HL-60 (cell line): ENCODE results near the gene SPATA3.

ENCODE experiments used
- DNase-seq, 2 experiments: peaks; one replicate each; pipeline ENCODE4 v3.0.0-alpha.2; 2010 to 2020; ENCODE audit warnings: low read depth in 1 of 2, low spot score in 1 of 2
- H3K27ac ChIP-seq: fragments of 250-450 bp; sonication (Bioruptor Pico); replicated peaks from 2 replicates; pipeline ENCODE4 v1.5.1; 2020; ENCODE audit warnings: mild to moderate bottlenecking, moderate library complexity
- H3K27me3 ChIP-seq: fragments of 250-450 bp; sonication (Bioruptor Pico); 2 replicates; pipeline ENCODE4 v1.5.1; 2021; ENCODE audit warnings: mild to moderate bottlenecking, moderate library complexity; ENCODE audit not compliant: insufficient read depth, poor library complexity, severe bottlenecking
- H3K4me3 ChIP-seq: replicated peaks from 2 replicates; pipeline ENCODE4 v1.5.1; 2011; ENCODE audit warnings: mild to moderate bottlenecking, control low read depth, low read length; ENCODE audit not compliant: insufficient read depth
- CTCF ChIP-seq: IDR thresholded peaks from one replicate; pipeline ENCODE4 v1.5.1; 2011; ENCODE audit warnings: low read length, control low read depth, inconsistent platforms; ENCODE audit not compliant: insufficient read depth
- GABPA ChIP-seq: IDR thresholded peaks from 2 replicates; pipeline ENCODE4 v1.6.1; 2012; ENCODE audit warnings: low read depth
- POLR2AphosphoS5 ChIP-seq: IDR thresholded peaks from 2 replicates; pipeline ENCODE4 v1.6.1; 2012; ENCODE audit warnings: low read depth
- REST ChIP-seq: IDR thresholded peaks from 2 replicates; pipeline ENCODE4 v1.6.1; 2012; ENCODE audit warnings: low read depth; ENCODE audit not compliant: insufficient replicate concordance
- SPI1 ChIP-seq: IDR thresholded peaks from 2 replicates; pipeline ENCODE4 v1.6.1; 2012; ENCODE audit warnings: low read depth, mild to moderate bottlenecking, borderline replicate concordance

The SPATA3 gene

DNA sequence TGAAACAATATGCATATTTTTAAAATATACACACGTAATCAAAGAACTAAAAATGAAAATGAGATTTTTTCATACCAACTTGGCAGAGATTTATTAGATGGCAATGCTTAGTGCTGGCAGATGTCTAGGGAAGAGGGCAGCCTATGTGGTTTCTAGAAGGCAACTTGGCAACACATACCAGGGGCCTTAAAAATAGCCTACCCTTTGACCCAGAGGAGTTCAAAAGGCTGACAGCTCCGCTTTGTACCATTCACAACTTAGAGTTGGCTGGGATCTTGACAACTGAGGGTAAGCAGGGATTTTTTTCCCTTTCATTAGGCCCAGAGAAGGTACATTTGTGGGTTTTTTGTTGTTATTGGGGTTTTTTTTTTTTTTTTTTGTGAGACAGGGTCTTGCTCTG, 44.5 kb upstream of the SPATA3 start:
- no peak for DNase-seq
- TF ChIP-seq POLR2AphosphoS5, result no peak
- no peak for TF ChIP-seq SPI1
- TF ChIP-seq GABPA, result no peak

GRCh38 chr2:230952226-230952956, 43.5 kb upstream of the SPATA3 start:
- Histone ChIP-seq H3K27me3 (peaks cover 7% of the 10 kb centered on the region), H3K27ac (no peak overlapping the region), H3K4me3 (no peak overlapping the region)
- no peak for DNase-seq
- TF ChIP-seq SPI1 (no peak), REST (no peak), CTCF (no peak), POLR2AphosphoS5 (no peak), GABPA (no peak)

More for the DNA sequence above, 44.5 kb upstream of the SPATA3 start:
- Histone ChIP-seq H3K4me3 (no peak overlapping the region), H3K27ac (no peak overlapping the region), H3K27me3 (no peaks in the 10 kb centered on the region)

DNA sequence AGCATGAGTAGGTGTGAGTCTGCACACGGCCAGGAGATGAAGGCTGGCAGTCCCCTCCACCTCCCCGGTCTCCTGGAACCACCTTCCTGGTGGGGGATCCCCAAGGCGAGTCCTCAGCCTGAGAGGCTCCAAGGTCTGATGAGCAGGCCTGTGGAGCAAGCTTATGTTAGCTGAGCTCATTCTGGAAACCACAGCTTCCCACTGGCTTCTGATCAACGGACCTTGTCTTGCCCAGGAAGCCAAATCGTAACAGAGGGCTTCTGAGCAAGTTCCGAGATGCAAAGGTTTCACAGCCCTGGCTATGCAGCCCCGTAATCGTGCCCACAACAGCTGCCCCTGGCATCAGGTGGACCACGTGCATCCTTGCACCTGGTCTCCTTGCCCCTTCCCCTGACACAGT, 42.1 kb upstream of the SPATA3 start:
- TF ChIP-seq GABPA, result no peak
- TF ChIP-seq SPI1, result no peak
- TF ChIP-seq REST, result no peak
- TF ChIP-seq CTCF, result no peak
- TF ChIP-seq POLR2AphosphoS5, result no peak
- H3K27me3 ChIP-seq, result peaks cover 14% of the 10 kb centered on the region
- peak in 1 of 2 experiments; percentile 9 for DNase-seq

GRCh38 chr2:230954746-230955145, 41.2 kb upstream of the SPATA3 start:
- peaks cover 14% of the 10 kb centered on the region for H3K27me3 ChIP-seq
- no peak for DNase-seq
- no peak overlapping the region for H3K4me3 ChIP-seq
- TF ChIP-seq POLR2AphosphoS5 (no peak), GABPA (no peak)
- no peak overlapping the region for H3K27ac ChIP-seq

More for the DNA sequence above, 42.1 kb upstream of the SPATA3 start:
- Histone ChIP-seq H3K4me3 (no peak overlapping the region), H3K27ac (no peak overlapping the region)
